ENCODE measurements around the gene SEM1.
"Not testable (repeated sequence)": the region's sequence is repeated elsewhere in the genome, so short reads cannot be mapped to it uniquely, and the experiment has no call there.

The SEM1 gene

DNA sequence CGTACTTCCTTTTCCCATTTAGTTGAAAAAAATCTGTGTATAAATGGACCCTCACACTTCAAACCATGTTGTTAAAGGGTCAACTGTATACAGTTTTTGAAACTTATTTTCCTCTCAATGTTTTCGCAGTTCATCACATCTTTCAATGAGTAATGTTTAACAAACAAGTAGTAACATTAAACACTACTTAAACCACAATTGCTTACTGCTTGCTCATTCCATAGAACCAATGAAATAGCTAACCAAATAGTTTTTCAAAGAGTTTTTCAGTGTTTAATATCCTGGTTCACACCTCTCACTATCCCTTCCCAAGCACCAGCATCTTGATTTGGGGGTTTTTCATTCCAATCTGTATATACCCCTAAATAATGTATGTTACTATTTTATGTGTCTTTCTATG, 9.1 kb downstream of the SEM1 start:
- H3K36me3 ChIP-seq (ENCODE audit: insufficient read depth, low read length): peaks cover 10% of the 10 kb centered on the region
- no peak overlapping the region for H3K4me3 ChIP-seq (ENCODE audit: low read length)
- H3K27ac ChIP-seq (ENCODE audit: low read depth, low read length): no peak overlapping the region
- 98% methylated on average over 2 of the region's 2 CpGs for WGBS
- H3K4me1 ChIP-seq (ENCODE audit: insufficient read depth, low read length): no peaks in the 10 kb centered on the region; the same call in none of the 2 replicates
- H3K9me3 ChIP-seq (ENCODE audit: insufficient read depth, low read depth, low read length): no peaks in the 10 kb centered on the region
- H3K9ac ChIP-seq (ENCODE audit: low read depth, low read length): no peak overlapping the region
- no peaks in the 10 kb centered on the region for H3K27me3 ChIP-seq (ENCODE audit: insufficient read depth, low read length)

DNA sequence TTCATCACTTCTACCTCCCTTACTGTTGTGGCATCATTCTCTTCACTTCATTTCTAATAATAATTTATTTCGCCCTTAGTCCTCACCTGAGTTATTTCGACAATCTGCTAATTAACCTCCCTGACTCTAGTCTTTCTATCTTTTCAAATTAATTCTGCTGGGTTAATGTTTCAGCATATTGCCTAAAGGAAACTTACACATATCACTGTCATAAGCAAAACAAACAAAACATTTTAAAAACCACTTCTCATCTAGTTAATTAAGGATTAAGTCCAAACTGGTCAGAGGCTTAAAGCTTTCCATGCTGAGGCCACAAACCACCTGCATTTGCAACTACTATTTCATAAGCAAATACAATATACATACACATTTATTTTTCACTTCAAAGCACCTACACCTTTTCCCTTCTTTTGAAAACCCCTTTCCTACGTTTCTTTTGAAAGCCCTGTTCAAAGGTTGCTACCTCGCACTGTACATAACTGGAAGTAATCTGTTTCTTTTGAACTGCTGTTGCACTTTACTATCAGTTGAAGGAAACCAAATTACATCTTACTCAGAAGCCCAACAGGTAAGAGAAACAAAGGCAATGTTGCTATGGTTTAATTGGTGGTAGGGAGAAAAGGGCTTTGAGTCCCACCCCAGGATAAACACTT, 10.3 kb downstream of the SEM1 start:
- no peaks in the 10 kb centered on the region; the same call in none of the 2 replicates for H3K4me1 ChIP-seq (ENCODE audit: insufficient read depth, low read length)
- no peak overlapping the region for H3K4me3 ChIP-seq (ENCODE audit: low read length)
- H3K9me3 ChIP-seq (ENCODE audit: insufficient read depth, low read depth, low read length): no peaks in the 10 kb centered on the region
- peaks cover 9% of the 10 kb centered on the region for H3K36me3 ChIP-seq (ENCODE audit: insufficient read depth, low read length)
- WGBS: 94% methylated on average over 4 of the region's 4 CpGs
- no peak overlapping the region for H3K9ac ChIP-seq (ENCODE audit: low read depth, low read length)
- H3K27me3 ChIP-seq (ENCODE audit: insufficient read depth, low read length): no peaks in the 10 kb centered on the region
- H3K27ac ChIP-seq (ENCODE audit: low read depth, low read length): no peak overlapping the region

DNA sequence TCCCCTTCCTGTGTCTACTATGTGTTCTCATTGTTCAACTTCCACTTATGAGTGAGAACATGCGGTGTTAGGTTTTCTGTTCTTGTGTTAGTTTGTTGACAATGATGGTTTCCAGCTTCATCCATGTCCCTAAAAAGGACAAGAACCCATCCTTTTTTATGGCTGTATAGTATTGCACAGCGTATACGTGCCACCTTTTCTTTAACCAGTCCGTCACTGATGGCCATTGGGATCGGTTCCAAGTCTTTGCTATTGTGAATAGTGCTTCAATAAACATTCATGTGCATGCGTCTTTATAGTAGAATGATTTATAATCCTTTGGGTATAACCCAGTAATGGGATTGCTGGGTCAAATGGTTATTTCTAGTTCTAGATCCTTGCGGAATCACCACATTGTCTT, 11.2 kb downstream of the SEM1 start:
- H3K27me3 ChIP-seq (ENCODE audit: insufficient read depth, low read length); H3K4me1 ChIP-seq (ENCODE audit: insufficient read depth, low read length): not testable (repeated sequence)
- WGBS: 97% methylated on average over 7 of the region's 7 CpGs

DNA sequence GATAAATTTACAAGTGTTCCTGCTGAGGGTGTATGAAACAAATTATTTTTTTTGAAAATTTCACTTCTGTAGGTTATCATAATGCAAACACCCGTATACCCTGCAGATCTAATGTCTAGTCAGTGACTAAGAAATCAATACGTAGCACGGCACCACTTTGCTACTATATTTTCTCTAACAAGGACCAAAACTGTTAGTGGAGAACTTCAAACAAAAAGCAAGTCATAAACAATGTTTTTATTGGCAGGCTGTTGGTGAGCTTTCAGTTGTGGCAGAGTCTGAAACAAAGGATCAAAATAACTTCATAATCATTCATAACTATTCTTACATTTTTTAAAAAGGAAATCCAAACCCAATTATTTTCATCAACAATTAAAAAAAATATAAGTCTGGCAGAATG, 11.8 kb downstream of the SEM1 start:
- H3K36me3 ChIP-seq (ENCODE audit: insufficient read depth, low read length): peaks cover 24% of the 10 kb centered on the region
- no peak overlapping the region for H3K27ac ChIP-seq (ENCODE audit: low read depth, low read length)
- WGBS: 99% methylated on average over 3 of the region's 3 CpGs
- H3K4me1 ChIP-seq (ENCODE audit: insufficient read depth, low read length): no peaks in the 10 kb centered on the region; the same call in none of the 2 replicates
- H3K9me3 ChIP-seq (ENCODE audit: insufficient read depth, low read depth, low read length): no peaks in the 10 kb centered on the region
- no peak overlapping the region for H3K4me3 ChIP-seq (ENCODE audit: low read length)
- H3K27me3 ChIP-seq (ENCODE audit: insufficient read depth, low read length): no peaks in the 10 kb centered on the region
- H3K9ac ChIP-seq (ENCODE audit: low read depth, low read length): no peak overlapping the region

More for the DNA sequence above, 11.2 kb downstream of the SEM1 start:
- not testable (repeated sequence) for H3K4me3 ChIP-seq (ENCODE audit: low read length); H3K27ac ChIP-seq (ENCODE audit: low read depth, low read length); H3K9me3 ChIP-seq (ENCODE audit: insufficient read depth, low read depth, low read length); H3K9ac ChIP-seq (ENCODE audit: low read depth, low read length)
- peaks cover 18% of the 10 kb centered on the region for H3K36me3 ChIP-seq (ENCODE audit: insufficient read depth, low read length)

DNA sequence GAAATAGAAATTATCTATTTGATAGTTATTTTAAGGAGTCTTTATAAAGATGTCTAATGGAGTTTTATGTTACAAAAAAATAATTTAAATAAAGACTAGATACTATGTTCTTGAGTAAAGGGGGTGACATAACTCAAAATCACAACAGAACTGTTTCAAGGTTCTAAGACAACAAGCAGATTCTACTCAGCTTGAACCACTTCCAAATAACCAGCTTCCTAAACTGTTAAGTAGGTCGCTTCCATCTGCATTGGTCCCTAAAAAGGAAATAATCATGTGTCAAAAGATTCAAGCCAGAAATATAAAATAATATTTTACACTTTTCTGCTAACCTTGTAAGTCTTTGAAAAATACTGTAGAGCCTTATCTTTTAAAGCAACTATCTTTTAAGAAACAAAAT, 14.1 kb downstream of the SEM1 start:
- no peak overlapping the region for H3K4me3 ChIP-seq (ENCODE audit: low read length)
- no peaks in the 10 kb centered on the region for H3K9me3 ChIP-seq (ENCODE audit: insufficient read depth, low read depth, low read length)
- H3K27me3 ChIP-seq (ENCODE audit: insufficient read depth, low read length): no peaks in the 10 kb centered on the region
- H3K27ac ChIP-seq (ENCODE audit: low read depth, low read length): no peak overlapping the region
- no peak overlapping the region for H3K9ac ChIP-seq (ENCODE audit: low read depth, low read length)
- H3K36me3 ChIP-seq (ENCODE audit: insufficient read depth, low read length): peaks cover 34% of the 10 kb centered on the region
- no peaks in the 10 kb centered on the region; the same call in 1 of the 2 replicates for H3K4me1 ChIP-seq (ENCODE audit: insufficient read depth, low read length)
- WGBS: 92% methylated on average over 1 of the region's 1 CpG

DNA sequence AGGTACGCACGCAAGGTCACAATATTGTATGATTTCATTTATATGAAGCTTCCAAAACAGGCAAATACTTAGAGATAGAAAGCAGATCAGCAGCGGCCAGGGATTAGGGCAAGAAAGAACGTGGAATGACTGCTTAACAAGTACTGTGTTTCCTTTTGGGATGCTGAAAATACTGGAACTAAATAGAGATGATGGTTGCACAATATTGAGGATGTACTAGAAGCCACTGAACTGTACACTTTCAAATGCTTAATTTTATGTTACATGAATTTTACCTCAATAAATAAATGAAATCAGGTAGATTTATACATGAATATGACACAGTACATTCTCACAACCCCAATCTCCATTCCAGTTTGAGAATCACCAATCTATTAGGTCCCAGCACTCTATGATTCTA, 15.6 kb downstream of the SEM1 start:
- no peak overlapping the region for H3K9ac ChIP-seq (ENCODE audit: low read depth, low read length)
- no peaks in the 10 kb centered on the region for H3K9me3 ChIP-seq (ENCODE audit: insufficient read depth, low read depth, low read length)
- H3K27ac ChIP-seq (ENCODE audit: low read depth, low read length): no peak overlapping the region
- 95% methylated on average over 4 of the region's 4 CpGs for WGBS
- no peak overlapping the region for H3K4me3 ChIP-seq (ENCODE audit: low read length)
- H3K27me3 ChIP-seq (ENCODE audit: insufficient read depth, low read length): no peaks in the 10 kb centered on the region
- H3K4me1 ChIP-seq (ENCODE audit: insufficient read depth, low read length): no peaks in the 10 kb centered on the region
- peaks cover 40% of the 10 kb centered on the region for H3K36me3 ChIP-seq (ENCODE audit: insufficient read depth, low read length)

DNA sequence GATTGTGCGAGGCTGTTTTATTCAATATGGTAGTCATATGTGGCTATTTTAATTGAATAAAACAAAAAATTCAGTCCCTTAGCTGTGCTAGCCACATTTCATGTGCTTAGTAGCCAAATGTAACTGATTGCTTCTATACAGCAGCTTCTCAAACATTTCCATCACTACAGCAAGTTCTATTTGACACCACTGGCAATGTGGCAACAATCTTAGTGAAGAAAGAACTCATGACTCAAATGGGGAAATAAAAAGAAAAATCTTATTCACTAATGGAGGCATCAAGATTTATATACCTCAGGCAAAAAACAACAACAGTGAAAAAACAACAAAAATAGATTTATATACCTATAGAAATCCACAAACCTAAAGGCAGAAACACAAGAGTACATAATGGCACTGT, 17.9 kb downstream of the SEM1 start:
- Histone ChIP-seq H3K9me3 (ENCODE audit: insufficient read depth, low read depth, low read length) (peaks cover 4% of the 10 kb centered on the region; the same call in 1 of the 2 replicates), H3K4me3 (ENCODE audit: low read length) (no peak overlapping the region), H3K27me3 (ENCODE audit: insufficient read depth, low read length) (no peaks in the 10 kb centered on the region), H3K27ac (ENCODE audit: low read depth, low read length) (no peak overlapping the region), H3K9ac (ENCODE audit: low read depth, low read length) (no peak overlapping the region), H3K4me1 (ENCODE audit: insufficient read depth, low read length) (no peaks in the 10 kb centered on the region), H3K36me3 (ENCODE audit: insufficient read depth, low read length) (peaks cover 55% of the 10 kb centered on the region)
- whole genome bisulfite sequencing: 100% methylated on average over 1 of the region's 1 CpG

DNA sequence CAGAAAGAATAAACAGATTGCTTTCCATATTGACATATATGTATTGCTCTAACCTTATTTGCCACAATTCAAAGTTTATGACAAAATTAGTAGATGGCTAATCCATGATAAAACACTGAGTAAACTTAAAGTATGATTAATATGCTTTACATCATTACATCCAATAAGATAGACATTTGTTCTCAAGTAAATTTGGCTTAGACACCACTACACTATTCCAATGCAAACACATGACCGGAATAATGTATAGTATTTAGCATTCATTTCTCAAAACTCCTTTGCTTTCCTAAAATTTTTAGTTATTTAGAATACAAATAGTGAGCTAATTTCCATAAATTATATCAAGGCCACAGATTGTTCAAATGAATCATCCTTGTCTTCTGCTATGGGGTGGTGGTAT, 20.2 kb downstream of the SEM1 start:
- Histone ChIP-seq H3K4me1 (ENCODE audit: insufficient read depth, low read length) (no peaks in the 10 kb centered on the region), H3K9me3 (ENCODE audit: insufficient read depth, low read depth, low read length) (peaks cover 4% of the 10 kb centered on the region; the same call in 1 of the 2 replicates), H3K27ac (ENCODE audit: low read depth, low read length) (no peak overlapping the region), H3K4me3 (ENCODE audit: low read length) (no peak overlapping the region), H3K36me3 (ENCODE audit: insufficient read depth, low read length) (peaks cover 55% of the 10 kb centered on the region), H3K9ac (ENCODE audit: low read depth, low read length) (no peak overlapping the region), H3K27me3 (ENCODE audit: insufficient read depth, low read length) (no peaks in the 10 kb centered on the region)
- no CpG with 5 or more reads among the region's 1 CpG for WGBS

DNA sequence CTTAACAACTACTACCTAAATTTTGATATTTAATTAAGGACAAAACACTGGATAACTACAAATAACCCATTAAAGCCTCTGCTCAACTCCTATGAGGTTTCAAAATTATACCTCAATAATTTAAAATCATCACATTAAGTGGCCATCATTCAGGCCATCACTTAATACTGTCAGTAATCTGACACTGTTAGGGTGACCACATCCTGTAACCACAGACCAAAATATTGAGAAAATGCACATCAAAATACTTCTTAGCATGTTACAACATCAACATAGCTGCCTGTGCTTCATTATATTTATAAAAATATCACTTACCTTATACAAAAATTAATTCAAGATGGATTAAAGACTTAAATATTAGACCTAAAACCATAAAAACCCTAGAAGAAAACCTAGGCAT, 23.3 kb downstream of the SEM1 start:
- Histone ChIP-seq H3K36me3 (ENCODE audit: insufficient read depth, low read length) (peaks cover 28% of the 10 kb centered on the region), H3K9ac (ENCODE audit: low read depth, low read length) (no peak overlapping the region), H3K4me3 (ENCODE audit: low read length) (no peak overlapping the region), H3K4me1 (ENCODE audit: insufficient read depth, low read length) (no peaks in the 10 kb centered on the region), H3K9me3 (ENCODE audit: insufficient read depth, low read depth, low read length) (peaks cover 4% of the 10 kb centered on the region; the same call in 1 of the 2 replicates), H3K27me3 (ENCODE audit: insufficient read depth, low read length) (no peaks in the 10 kb centered on the region), H3K27ac (ENCODE audit: low read depth, low read length) (no peak overlapping the region)

DNA sequence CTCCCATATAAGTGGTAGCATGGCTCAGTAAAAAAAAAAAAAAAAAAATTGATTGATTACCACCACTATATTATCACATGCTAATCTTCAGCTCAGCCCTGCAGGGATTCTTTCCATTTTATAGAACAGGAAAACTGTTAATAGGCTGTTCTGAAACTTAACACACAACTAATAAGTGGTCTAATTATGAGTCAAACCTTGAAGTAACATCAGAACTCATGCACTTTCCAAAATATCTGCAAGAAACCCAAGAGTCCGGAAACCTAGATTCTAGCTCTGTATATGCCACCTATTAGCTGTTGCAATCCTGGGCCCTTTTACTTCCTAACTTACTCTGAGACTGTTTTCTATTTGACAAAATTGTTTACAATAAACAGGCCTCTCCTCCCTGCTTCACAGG, 23.9 kb downstream of the SEM1 start:
- H3K4me1 ChIP-seq (ENCODE audit: insufficient read depth, low read length): no peaks in the 10 kb centered on the region
- H3K27ac ChIP-seq (ENCODE audit: low read depth, low read length): no peak overlapping the region
- H3K36me3 ChIP-seq (ENCODE audit: insufficient read depth, low read length): peaks cover 26% of the 10 kb centered on the region
- no peak overlapping the region for H3K4me3 ChIP-seq (ENCODE audit: low read length)
- H3K9me3 ChIP-seq (ENCODE audit: insufficient read depth, low read depth, low read length): peaks cover 4% of the 10 kb centered on the region; the same call in 1 of the 2 replicates
- no peaks in the 10 kb centered on the region for H3K27me3 ChIP-seq (ENCODE audit: insufficient read depth, low read length)
- 96% methylated on average over 1 of the region's 1 CpG for WGBS
- H3K9ac ChIP-seq (ENCODE audit: low read depth, low read length): no peak overlapping the region

DNA sequence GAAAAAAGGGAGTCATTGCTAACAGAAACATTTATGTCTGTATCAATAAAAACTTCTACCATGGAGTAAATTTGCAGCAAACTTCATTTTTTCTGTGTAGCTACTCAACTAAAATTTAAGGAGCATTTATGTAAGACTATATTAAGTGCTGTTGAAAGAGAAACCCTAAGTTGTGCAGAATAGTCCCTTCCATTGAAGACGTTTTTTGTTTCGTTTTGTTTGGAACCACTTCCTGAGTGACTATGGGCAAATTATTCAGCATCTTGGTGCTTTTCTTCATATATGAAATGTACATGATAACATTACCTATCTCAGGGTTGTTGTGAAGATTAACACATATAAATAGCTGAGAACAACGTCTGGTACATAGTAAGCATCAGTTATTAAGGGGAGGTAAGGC, 24.3 kb downstream of the SEM1 start:
- Histone ChIP-seq H3K36me3 (ENCODE audit: insufficient read depth, low read length) (peaks cover 26% of the 10 kb centered on the region), H3K9ac (ENCODE audit: low read depth, low read length) (no peak overlapping the region), H3K4me1 (ENCODE audit: insufficient read depth, low read length) (no peaks in the 10 kb centered on the region), H3K9me3 (ENCODE audit: insufficient read depth, low read depth, low read length) (peaks cover 4% of the 10 kb centered on the region; the same call in 1 of the 2 replicates), H3K4me3 (ENCODE audit: low read length) (no peak overlapping the region), H3K27ac (ENCODE audit: low read depth, low read length) (no peak overlapping the region), H3K27me3 (ENCODE audit: insufficient read depth, low read length) (no peaks in the 10 kb centered on the region)
- WGBS: 90% methylated on average over 2 of the region's 3 CpGs

DNA sequence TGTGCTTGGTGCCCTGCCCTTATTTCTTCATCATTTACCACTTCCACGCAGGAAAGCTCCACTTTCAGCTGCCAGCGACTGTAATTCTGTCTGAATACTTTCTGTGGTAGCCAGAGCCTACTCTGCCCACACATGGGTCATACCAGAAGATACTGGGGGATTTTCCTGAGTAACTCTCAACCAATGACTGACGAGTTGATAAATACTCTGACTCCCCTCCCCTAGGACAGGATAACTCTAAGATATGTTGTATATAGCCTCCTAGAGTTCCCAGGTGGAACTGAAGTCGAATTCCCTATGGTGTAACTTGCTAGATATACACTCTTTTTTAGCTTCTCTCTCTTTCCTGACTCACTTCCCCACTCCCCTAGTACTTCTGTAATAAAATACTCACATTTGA, 29.8 kb downstream of the SEM1 start:
- no peaks in the 10 kb centered on the region for H3K4me1 ChIP-seq (ENCODE audit: insufficient read depth, low read length)
- H3K9ac ChIP-seq (ENCODE audit: low read depth, low read length): no peak overlapping the region
- no peaks in the 10 kb centered on the region; the same call in 1 of the 2 replicates for H3K36me3 ChIP-seq (ENCODE audit: insufficient read depth, low read length)
- no peak overlapping the region for H3K4me3 ChIP-seq (ENCODE audit: low read length)
- 92% methylated on average over 4 of the region's 4 CpGs for WGBS
- no peaks in the 10 kb centered on the region; the same call in 1 of the 2 replicates for H3K9me3 ChIP-seq (ENCODE audit: insufficient read depth, low read depth, low read length)
- H3K27ac ChIP-seq (ENCODE audit: low read depth, low read length): no peak overlapping the region
- H3K27me3 ChIP-seq (ENCODE audit: insufficient read depth, low read length): no peaks in the 10 kb centered on the region

All from HUES64 (cell line).